GM21619 (cell line): Measurements from ENCODE around the gene VPS35L.

Experiments
- ATAC-seq: cut with Tn5 transposase; IDR thresholded peaks from one replicate; pipeline ENCODE4 v1.9.1; 2021; ENCODE audit not compliant: unreplicated experiment

Gene VPS35L

GRCh38 chr16:19737306-19738038, 182.0 kb downstream of the VPS35L start:
- ATAC-seq: no peak

- no peak for ATAC-seq
Measured at GRCh38 chr16:19741354-19741753, 185.9 kb downstream of the VPS35L start.

DNA sequence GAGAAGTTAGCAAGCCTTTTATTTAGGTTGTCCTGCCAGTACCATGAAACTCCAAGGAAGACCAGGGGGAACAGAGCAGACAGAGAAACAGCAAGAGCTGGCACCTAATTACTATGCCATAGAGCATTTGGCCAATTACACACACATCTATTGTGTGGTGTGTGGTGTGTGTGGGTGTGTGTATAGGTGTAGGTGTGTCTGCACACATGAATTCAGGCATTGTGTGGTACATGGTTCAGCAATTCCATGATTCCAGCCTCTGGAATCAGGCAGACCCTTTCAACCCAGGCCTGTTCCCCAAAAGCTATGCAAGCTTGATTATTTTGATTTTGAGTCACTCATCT, 188.3 kb downstream of the VPS35L start:
- no peak for ATAC-seq

- no peak for ATAC-seq
Measured at GRCh38 chr16:19744670-19745069, 189.2 kb downstream of the VPS35L start.

DNA sequence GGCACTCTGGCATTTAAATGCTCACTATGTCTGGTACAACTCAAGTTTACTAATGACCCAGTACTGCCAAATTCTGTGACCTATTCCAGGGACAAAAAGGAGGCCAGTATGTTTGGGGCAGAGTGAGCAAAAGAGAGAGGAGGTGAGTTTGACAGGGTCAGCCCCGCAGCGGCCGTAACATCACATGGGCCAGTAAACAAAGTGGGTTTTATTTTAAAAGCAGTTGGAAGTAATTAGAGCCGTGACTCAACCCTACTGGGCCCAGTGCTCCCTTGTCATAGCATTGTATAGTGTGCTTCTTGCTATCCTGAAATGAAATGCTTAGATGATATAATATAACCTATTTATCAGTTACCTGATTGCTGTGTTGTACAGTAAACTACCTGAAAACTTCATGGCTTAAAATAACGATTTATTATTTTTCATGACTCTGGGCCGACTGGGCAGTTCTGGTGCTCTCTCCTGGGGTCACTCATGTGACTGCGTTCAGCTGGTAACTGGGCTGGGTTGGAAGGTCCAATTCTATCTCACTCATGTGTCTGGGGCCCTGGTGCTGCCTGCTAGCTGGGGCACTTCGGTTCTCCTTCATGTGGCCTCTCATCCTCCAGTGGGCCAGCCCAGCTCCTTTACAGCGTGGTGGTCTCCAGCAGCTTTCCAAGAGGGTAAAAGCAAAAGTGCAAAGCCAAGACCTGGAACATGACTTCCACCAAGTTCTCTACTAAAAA, 189.9 kb downstream of the VPS35L start:
- no peak for ATAC-seq

- ATAC-seq: no peak
Measured at GRCh38 chr16:19746561-19746960, 191.1 kb downstream of the VPS35L start.

DNA sequence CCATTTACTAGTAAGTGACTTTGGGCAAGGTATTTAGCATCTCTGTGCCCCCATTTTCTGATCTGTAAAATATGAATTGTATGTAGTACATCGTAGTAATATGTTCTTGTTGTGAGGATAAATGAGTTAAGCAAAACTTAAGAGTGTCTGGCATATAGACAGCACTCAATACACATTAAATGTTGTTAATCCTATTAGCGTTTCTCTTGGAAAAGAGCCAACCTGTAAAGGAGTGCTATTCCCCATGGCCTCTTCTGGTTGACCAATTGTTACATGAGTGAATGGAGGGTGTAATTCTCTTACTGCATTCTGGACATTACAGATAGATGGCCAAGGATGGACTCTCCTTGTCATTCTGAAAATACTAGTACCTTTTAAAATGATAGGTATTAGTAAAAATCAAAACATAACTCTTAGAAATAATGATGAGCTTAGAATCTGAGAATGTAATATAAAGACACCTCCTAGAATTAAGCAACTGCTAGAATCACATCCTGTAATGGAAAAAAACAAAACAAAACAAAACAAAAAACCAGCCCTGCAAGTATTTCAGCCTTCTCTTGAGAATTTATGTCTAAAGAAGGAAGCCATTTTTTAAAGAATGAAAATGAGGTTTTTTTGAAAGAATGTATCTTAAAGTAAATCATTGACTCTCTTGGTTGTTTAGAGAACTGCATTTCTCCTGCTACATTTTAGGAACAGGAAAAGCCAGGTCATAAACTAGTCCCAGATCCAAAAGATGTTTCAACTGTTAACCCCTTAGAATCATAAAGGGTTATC, 193.1 kb downstream of the VPS35L start:
- ATAC-seq: no peak

DNA sequence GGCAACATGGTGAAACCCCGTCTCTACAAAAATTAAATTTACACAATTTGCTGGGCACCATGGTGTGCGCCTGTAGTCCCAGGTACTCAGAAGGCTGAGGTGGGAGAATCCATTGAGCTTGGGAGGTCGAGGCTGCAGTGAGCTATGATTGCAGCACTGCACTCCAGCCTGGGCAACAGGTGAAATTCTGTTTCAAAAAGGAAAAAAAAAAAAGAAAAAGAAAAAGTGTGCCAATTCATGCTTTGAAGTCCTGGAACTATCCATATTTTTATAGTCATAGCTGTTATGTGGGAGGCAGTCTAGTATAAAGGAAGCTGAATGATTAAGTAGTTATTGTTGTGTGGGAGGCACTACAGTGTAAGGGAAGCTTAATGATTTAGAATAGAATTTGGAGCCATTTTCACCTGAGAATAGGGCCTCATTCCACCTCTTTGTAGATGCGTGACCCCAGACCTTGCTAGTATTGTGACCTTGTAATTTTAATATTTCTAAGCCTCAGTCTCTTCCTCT, 194.1 kb downstream of the VPS35L start:
- ATAC-seq: no peak
